ENCODE results near the gene PANX2. TPM values are rescaled to one million over a fixed set of nuclear protein-coding genes. Genes with fewer than 3 reads are reported as not detected.

PANX2 gene
- total and polyA plus RNA-seq, 9 of the 15 experiments (the other 6 are each of a cell fraction or from before 2014, with no cell fraction given): 0.01 to 3.9 (median 0.67) TPM; not detected in 1

DNA sequence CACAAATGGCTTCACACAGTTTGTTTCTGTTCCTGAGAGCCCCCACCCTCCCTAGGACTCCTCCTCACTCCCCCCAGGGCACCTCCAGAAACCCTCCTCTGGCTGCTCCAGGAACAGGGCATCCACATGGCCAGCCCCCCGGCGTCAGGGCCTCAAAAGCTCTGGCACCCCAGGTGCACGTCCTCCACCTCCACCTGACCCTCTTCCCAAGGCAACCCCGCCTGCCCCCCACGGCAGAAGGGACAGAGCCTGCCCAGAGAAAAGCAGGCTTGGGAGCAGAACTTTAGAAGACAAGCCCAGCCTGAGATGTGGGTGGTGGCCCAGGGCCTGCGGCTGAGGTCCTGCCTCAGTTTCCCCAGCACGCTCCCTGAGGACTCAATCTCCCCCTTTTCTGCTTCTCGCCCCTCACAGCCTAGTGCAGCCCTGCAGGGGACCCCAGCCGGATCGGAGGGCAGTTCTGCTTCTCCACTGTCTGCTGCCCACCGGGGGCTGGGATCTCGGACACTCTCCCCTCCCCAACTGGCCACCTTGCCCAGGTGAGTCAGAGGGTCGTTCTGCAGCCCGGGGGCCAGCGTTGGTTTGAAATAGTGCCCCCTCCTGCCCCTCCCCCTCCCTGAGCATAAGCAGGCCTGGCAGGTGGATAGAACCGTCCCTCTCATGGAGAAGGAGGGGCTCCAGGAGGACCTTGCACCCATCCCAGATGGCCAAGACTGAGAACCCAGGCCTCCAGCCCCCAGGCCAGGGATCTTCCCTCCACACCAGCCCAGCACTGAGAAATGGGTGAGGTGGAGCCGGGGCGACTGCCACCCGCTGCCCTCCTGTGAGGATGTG lies 12.8 kb downstream of the PANX2 start:
- FAIRE-seq: no peak
- no peaks in the 10 kb centered on the region for H3K9me1 ChIP-seq (ENCODE audit: control insufficient read depth, insufficient read depth, low read length)
- TF ChIP-seq POLR2G (IDR thresholded peaks at IDR 0.05; ENCODE audit: low read depth, low read length) (0 out of 2 replicates have a peak, but pooled peaks have one; percentile 28), CTBP1 (IDR thresholded peaks at IDR 0.05; ENCODE audit: borderline replicate concordance) (no peak), MGA (IDR thresholded peaks at IDR 0.05) (no peak), HNRNPK (IDR thresholded peaks at IDR 0.05; ENCODE audit: low read depth, low read length, poor library complexity, severe bottlenecking) (no peak), ZNF134 (CRISPR knock-in tag; conservative IDR thresholded peaks at IDR 0.05) (no peak)
- H3K9ac ChIP-seq (ENCODE audit: insufficient read depth in 1 of 2, low read depth in 2 of 2, low read length in 2 of 2): no peak overlapping the region
- DNase-seq (ENCODE audit: extremely low read depth in 1 of 4, low spot score in 3 of 4): no peak
- in situ Hi-C loops (cut with MboI): no loop called here
- no peaks in the 10 kb centered on the region; the same call in 1 of the 2 replicates for H4K20me1 ChIP-seq (replicated peaks; ENCODE audit: control insufficient read depth, insufficient read depth, low read length)
- ATAC-seq: no peak
- H3K4me2 ChIP-seq (ENCODE audit: insufficient read depth, low read length): no peak overlapping the region
- H3K27me3 ChIP-seq (ENCODE audit: control insufficient read depth in 2 of 2, insufficient read depth in 2 of 2, low read length in 2 of 2): no peaks in the 10 kb centered on the region
- intact Hi-C loops (cut with micrococcal nuclease): no loop called here
- H3K9me3 ChIP-seq (replicated peaks; ENCODE audit: control insufficient read depth, insufficient read depth, low read depth, low read length): no peaks in the 10 kb centered on the region
- peaks cover 20% of the 10 kb centered on the region for H3K79me2 ChIP-seq (ENCODE audit: control insufficient read depth, insufficient read depth, low read length)
- no peak overlapping the region for H3K27ac ChIP-seq (ENCODE audit: extremely low read depth, low read depth, low read length)
- H3K36me3 ChIP-seq (ENCODE audit: control insufficient read depth, insufficient read depth, low read length): peaks cover 3% of the 10 kb centered on the region; the same call in 1 of the 3 replicates
- peaks cover 8 to 71% of the 10 kb centered on the region in 2 experiments for H3K4me1 ChIP-seq (replicated peaks in 1 of 2; ENCODE audit: control insufficient read depth in 2 of 2, insufficient read depth in 2 of 2, low read length in 2 of 2)
- H2AFZ ChIP-seq (ENCODE audit: low read depth, low read length): no peak overlapping the region
- no peak overlapping the region for H3K4me3 ChIP-seq
- no TSS peak for BruUV-seq (replicated peaks)
- ChIA-PET CTCF (ENCODE audit: low intra/inter-chr PET ratio) (no interaction called here), POLR2A (interaction anchor here (1.6 kb wide), 1 partner anchor 12 kb away, joined by 7 read pairs; the partner anchor contains the start of gene PANX2)
- 73% methylated on average over 3 of the region's 19 CpGs for WGBS (ENCODE audit: insufficient coverage, low coverage, missing lambda C conversion rate)
